ENCODE results near the gene ARHGEF28.

- TF ChIP-seq POLR2A (IDR thresholded peaks at IDR 0.05) = no peak
- TF ChIP-seq CTCF (IDR thresholded peaks at IDR 0.05) = no peak
- TF ChIP-seq POLR2AphosphoS5 (IDR thresholded peaks at IDR 0.05) = no peak
- TF ChIP-seq EP300 (IDR thresholded peaks at IDR 0.05) = no peak
Observed at GRCh38 chr5:73928476-73929070, 302.6 kb downstream of the ARHGEF28 start.

Measured in upper lobe of left lung (tissue), 4 donors.